GM19463 (cell line): ENCODE results near the gene VASN.
"Not testable (repeated sequence)": the region's sequence is repeated elsewhere in the genome, so short reads cannot be mapped to it uniquely, and the experiment has no call there.

ENCODE experiments used
- ATAC-seq: cut with Tn5 transposase; IDR thresholded peaks from one replicate; pipeline ENCODE4 v1.9.1; 2021; ENCODE audit warnings: mild to moderate bottlenecking, moderate library complexity; ENCODE audit not compliant: unreplicated experiment

VASN gene

DNA sequence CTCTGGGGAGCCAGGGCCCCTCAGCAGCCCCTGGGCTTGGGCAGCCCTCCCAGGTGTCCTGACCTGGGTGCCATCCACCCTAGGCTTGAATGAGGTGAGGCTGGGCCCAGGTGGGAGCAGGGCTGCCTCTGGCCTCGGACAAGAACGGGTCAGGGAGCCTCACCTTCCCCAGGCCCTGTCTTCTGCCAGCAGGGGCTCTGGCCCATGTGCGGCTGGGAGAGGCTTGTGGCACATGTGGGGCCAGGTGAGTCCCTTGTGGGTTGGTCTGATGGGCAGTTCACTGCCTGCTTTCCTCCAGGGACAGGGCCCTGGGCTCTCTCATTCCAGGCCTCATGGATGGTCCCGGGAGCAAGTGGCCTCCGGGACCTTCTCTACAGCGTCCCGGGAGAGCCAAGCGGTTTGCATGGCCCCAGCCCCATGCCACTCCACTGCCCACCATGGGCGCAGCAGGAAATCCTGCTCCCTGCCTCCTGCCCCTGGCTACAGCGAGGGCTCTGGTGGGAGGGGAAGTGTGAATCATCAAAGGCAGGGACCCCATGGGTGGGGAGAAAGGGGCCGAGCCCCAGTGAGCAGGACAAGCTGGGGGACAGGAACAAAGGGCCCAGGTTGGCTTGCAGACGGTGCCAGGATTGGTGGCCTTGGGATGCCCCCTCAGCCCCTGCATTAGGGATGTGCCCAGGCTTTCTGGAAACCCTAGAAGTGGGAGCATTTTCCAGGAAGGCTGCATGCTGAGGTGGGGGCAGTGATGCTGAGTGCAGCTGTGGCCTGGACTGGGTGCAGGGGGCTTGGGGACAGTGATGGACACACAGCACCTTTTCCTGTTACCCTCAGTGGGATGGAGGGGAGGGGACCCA, 12.2 kb downstream of the VASN start:
- ATAC-seq = no peak

DNA sequence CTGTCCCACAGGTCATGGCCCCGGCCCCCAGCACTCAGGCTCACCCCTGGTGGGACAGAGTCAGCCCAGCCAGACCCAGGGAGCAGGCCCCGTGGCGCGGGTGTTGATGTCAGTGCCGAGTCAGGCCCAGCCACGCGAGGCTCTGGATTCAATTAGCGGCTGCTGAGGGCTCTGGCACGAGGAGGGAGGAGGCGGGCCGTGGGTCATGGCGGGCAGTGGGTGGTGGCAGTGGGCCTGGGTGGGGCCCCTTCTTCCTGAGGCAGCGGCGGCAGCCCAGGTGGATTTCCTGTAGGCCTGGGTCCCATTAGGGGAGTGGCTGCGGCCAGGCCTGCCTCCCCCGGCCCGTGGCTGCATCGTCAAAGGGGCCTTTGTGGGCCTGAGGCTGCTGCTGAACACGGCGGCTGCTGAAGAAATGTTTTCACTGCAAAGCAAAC, 12.9 kb downstream of the VASN start:
- no peak for ATAC-seq

- no peak for ATAC-seq
Observed at GRCh38 chr16:4385066-4385788, 13.6 kb downstream of the VASN start.

GRCh38 chr16:4385789-4386450, 14.3 kb downstream of the VASN start:
- no peak for ATAC-seq

GRCh38 chr16:4386451-4386805, 14.8 kb downstream of the VASN start:
- ATAC-seq = no peak

DNA sequence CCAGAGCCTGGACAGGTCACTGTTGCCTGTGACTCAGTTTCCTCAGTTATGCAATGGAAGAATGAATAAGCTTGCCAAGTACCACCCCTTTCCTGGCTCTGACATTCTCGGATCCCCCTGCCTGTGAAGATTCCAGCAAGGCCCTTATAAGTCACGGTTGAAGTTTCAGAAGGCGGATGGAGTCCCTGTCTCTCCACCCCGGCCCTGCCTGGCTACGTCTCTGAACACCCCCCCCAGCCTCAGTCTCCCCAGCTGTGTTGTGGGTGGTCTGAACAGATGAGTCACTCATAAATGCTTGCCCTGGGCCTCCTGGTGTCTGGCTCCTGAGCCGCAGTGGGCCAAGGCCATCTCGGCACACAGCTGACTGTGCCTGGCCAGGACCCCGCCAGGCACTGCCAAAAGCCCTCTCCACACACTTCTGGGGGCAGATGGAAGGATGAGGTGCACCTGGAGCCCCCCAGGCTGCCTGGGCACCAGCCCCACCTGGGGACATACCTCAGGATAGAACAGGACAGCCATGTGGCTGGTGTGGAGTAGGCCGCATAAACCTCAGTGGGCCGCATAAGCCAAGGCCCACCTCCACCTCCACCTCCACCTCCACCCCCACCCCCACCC, 15.4 kb downstream of the VASN start:
- ATAC-seq = no peak

DNA sequence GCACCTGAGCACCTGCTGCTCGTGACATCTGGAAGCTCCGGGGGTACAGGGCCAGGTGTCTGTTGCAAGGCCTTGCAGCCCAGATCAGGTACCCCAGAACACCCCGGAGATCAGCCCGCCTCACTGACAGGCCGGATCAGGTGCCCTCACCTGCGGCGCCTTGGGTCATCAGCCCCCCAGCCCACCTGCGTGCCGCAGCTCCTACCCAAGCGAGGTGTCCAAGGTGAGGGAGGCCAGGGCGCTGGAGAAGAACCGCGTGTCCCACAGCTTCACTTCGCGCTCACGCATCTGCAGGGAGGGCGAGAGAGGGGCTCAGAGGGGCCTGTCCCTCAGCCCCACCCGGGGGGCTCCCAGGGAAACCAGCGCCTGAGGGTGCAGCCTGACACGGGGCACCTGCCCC, 16.1 kb downstream of the VASN start:
- ATAC-seq = no peak

GRCh38 chr16:4388271-4389021, 16.8 kb downstream of the VASN start:
- no peak for ATAC-seq

DNA sequence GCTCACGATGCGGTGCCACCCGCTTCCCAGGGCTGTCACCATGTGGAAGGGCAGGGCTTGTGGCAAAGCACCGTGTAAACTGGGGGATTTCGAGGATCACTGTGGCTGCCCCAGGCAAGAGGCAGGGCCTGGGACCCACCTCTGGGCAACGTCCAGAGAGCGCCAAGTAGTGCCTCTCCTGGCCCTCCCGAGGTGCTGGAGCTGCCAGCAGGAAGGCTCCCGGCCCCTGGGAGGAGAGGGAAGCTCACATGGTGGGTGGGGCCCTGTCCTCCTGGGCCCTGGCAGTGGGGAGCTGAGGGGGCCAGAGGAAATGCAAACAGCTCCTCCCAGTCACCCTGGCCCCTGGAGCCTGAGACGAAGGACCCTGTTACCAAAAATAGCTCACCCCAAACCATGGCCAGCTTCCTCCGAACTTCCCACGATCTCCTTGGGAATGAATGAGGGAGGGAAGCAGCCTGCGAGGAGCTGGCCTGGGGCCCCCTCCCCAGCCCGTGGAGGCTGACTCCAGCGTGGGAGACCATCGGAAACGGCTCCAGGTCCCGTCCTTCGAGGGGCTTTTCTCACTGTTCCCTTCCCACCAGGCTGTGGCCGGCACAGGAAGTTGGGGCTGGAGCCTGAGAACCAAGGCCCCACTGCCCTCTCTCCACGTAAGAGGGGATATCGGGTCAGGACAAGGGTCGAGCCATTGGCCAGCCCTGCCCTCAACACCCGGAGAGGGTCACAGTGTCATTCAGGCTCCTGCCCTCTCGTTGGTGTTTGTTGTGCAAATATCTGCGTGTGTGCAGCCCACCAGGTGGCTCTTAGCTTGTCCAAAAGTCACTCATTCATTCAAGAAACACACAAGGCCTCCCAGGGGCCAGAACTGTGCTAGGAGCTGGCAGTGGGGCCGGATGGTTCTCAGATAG, 17.7 kb downstream of the VASN start:
- ATAC-seq = no peak

DNA sequence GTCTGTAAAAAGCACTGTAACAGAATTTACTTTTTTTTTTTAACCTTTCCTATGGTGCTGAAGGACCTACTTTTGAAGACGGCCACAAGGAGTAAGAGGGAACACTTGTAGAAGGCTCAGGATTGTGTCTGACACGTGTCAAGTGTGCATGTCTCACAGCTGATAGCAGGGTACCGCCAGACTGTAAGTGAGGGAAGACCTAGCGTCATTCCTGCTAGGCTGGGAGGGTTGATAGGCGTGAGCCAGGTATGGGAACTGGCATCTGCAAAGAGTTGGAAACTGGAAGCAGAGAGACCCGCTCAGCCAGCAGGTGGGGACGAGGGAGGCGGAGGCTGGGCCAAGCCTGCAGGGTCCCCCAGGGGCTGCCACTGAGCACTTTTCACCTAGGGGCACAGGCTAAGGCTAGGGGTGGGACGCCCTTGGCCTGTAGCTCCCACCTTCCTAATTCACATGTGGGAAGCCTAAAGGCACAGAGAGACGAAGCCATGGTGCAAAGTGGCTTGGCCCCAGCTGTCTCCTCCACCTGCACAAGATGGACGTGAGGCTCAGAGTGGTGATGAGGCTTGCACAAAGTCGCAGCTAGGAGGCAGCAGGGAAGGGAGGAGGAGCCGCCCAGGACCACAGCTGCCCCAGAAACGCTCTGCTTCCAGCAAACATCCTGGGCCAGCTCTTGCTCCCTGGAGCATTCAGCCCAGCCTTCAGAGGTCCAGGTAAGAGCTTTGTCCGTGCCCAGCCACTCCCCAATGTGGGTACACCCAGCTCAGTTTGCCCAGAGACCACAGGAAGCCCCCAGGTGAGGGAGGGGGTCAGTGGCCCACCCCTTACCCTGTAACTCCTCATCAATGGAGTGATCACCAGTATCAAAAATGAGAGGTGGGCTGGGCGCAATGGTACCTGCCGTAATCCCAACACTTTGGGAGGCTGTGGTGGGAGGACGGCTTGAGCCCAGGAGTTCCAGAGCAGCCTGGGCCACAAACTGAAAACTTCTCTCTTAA, 18.9 kb downstream of the VASN start:
- ATAC-seq = no peak

GRCh38 chr16:4391631-4392381, 20.2 kb downstream of the VASN start:
- no peak for ATAC-seq

DNA sequence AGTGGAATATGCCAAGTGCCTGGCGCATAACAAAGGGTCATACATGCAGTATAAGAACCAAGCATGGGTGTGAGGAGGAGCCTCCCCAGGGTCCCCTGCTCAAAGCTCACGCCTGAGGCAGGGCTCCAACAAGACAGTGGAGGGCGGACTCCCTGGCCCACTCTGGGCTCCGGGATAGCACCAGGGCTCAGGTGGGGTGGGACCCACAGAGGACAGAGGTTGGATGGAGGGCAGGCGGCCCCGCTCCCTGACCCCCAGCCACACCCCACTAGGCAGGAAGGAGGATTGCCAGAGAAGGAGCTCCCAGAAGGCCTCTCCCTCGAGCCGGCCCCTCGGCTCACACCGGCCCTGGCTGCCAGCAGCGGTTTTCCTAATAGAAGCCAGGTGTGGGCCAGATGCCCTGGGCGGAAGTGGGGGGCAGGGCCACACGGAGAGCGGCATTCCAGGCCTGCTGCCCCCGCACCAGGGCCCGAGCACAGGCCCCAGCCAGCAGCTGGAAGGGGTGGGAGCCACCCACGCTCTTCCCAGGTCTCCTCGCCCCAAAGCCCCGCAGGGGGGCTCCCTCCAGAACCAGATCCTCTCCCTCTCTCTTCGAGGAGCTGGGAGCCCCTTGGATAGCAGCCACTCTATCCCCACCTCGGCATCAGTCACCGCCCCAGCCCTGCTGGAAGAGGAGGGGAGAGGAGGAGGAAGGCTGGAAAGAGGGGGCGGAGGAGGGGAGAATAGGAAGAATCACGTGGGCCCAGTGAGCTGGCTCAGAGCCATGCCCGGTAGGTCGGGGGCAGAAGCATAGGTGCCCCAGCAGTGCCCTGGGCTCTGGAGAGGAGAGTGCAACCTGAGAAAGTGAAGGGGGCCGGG, 21.0 kb downstream of the VASN start:
- no peak for ATAC-seq

DNA sequence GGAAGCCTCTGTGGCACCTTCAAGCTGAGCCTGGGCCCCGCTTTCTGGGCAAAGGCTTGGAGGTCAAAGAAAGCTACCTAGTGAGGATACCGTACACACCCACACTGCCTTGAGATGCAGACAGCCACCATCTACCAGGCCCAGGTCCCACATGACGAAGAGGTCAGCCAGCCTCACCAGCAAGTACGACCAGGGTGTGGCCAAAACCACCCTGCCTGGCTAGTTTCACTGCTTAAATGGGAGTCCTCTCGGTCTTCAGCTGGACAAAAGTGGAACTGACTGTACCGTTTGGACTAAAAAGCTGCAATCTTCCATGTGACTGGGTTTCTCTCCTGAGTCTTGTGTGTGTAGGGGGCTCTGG, 21.6 kb downstream of the VASN start:
- no peak for ATAC-seq

GRCh38 chr16:4393850-4394249, 22.2 kb downstream of the VASN start:
- not testable (repeated sequence) for ATAC-seq

DNA sequence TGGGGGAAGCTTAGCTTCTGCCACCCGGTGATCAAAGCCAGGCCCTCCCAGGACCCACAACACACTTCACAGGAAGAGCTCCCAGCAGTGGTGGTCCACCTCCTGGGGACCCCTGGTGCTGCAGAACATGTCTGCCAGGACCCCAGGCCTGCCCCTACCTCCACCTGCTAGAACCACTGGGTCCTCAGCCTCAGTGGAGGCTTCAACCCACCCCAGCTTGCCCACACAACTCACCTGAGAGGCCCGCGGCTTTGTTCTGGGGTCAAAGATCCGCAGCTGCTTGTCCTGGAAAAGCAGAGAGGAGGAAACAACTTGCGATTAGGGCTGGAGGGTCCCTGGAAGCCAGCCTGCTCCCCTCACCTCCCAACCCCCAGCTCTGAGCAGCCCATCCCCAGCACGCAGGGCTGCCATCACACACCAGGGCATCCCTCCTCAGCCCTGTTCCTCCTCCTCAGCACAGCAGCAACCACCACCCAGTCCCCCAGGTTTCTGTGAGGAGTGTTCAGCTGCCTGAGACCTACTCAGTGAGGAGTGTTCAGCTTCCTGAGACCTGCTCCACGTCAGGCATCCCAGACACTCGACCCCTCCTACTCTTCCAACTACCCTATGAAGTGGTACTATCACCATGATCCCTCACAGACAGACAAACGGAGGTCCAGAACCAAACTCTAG, 23.5 kb downstream of the VASN start:
- no peak for ATAC-seq

GRCh38 chr16:4399001-4399730, 27.5 kb downstream of the VASN start:
- no peak for ATAC-seq
